ENCODE measurements around the gene SYNE4. TPM values are rescaled to one million over a fixed set of nuclear protein-coding genes. Genes with fewer than 3 reads are reported as not detected.

SYNE4 gene
- total and polyA plus RNA-seq, 9 of the 15 experiments (the other 6 are each of a cell fraction or from before 2014, with no cell fraction given) = 0.03 to 0.65 (median 0.29) TPM

DNA sequence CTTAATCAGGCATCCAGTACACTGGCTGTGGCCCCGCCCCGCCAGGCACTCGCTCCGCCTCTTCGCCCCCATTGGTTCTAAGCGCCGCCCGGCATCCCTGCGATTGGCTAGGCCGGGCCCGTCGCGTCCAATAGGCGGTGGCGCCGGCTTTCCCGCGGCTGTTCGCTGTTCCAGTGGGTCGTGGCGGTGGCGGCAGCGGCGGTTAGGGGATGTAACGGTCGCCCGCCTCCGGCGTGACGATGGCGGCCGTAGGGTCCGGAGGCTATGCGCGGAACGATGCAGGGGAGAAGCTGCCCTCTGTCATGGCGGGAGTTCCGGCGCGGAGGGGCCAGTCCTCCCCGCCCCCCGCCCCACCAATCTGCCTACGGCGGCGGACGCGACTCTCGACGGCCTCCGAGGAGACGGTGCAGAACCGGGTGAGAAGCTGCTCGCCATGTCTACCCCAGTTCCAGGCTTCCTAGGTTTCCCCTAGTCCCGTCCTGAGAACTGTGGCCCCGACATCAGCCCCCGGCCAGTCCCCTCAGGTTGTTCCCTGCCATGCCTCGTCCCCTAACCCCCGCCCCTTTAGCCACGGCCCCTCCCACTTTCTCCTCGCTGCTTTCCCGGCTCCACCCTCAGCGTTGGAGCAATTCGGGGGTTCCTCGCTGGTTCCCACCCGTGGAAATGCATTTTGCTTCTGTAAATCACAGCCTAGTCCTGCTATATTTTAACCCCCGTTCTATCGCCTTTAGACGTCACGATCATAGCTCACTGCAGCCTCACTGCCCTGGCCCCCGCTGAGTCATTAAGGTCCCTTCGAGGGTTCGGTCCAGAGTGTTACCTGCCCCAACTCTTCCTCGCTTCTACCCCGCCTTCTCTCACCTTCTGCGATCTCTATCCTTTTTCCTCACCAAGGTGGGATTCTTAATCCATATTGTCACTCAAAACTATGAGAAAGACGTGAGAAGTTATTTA lies 46.4 kb upstream of the SYNE4 start, which contains the start of gene WDR62 (continued):
- no peak for TF ChIP-seq RBM15 (IDR thresholded peaks at IDR 0.05; ENCODE audit: insufficient read depth, low read length)
- TF ChIP-seq, protein P1, sequence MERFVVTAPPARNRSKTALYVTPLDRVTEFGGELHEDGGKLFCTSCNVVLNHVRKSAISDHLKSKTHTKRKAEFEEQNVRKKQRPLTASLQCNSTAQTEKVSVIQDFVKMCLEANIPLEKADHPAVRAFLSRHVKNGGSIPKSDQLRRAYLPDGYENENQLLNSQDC (CRISPR knock-in tag; IDR thresholded peaks at IDR 0.05) = no peak; the same call in 1 of the 2 replicates
- TF ChIP-seq HDAC8 (tag; IDR thresholded peaks at IDR 0.05) = no peak
- TF ChIP-seq ZNF23 (CRISPR knock-in tag; IDR thresholded peaks at IDR 0.05) = no peak
- no peak for TF ChIP-seq RFX5 (IDR thresholded peaks at IDR 0.05; ENCODE audit: low read depth, low read length)
- no peak for TF ChIP-seq ZKSCAN8 (CRISPR knock-in tag; IDR thresholded peaks at IDR 0.05)
- TF ChIP-seq ILF3 (IDR thresholded peaks at IDR 0.05; ENCODE audit: borderline replicate concordance) = no peak
- no peak for TF ChIP-seq ZMIZ1 (IDR thresholded peaks at IDR 0.05; ENCODE audit: low read depth in 2 of 2, low read length in 2 of 2)
- TF ChIP-seq, protein P2, sequence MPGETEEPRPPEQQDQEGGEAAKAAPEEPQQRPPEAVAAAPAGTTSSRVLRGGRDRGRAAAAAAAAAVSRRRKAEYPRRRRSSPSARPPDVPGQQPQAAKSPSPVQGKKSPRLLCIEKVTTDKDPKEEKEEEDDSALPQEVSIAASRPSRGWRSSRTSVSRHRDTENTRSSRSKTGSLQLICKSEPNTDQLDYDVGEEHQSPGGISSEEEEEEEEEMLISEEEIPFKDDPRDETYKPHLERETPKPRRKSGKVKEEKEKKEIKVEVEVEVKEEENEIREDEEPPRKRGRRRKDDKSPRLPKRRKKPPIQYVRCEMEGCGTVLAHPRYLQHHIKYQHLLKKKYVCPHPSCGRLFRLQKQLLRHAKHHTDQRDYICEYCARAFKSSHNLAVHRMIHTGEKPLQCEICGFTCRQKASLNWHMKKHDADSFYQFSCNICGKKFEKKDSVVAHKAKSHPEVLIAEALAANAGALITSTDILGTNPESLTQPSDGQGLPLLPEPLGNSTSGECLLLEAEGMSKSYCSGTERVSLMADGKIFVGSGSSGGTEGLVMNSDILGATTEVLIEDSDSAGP (CRISPR knock-in tag; IDR thresholded peaks at IDR 0.05) = no peak
- TF ChIP-seq, protein P3, sequence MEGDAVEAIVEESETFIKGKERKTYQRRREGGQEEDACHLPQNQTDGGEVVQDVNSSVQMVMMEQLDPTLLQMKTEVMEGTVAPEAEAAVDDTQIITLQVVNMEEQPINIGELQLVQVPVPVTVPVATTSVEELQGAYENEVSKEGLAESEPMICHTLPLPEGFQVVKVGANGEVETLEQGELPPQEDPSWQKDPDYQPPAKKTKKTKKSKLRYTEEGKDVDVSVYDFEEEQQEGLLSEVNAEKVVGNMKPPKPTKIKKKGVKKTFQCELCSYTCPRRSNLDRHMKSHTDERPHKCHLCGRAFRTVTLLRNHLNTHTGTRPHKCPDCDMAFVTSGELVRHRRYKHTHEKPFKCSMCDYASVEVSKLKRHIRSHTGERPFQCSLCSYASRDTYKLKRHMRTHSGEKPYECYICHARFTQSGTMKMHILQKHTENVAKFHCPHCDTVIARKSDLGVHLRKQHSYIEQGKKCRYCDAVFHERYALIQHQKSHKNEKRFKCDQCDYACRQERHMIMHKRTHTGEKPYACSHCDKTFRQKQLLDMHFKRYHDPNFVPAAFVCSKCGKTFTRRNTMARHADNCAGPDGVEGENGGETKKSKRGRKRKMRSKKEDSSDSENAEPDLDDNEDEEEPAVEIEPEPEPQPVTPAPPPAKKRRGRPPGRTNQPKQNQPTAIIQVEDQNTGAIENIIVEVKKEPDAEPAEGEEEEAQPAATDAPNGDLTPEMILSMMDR (IDR thresholded peaks at IDR 0.05 in 2 of 3, conservative IDR thresholded peaks at IDR 0.05 in 1 of 3; ENCODE audit: insufficient read depth in 2 of 3, low read depth in 1 of 3, low read length in 3 of 3) = no peak
- TF ChIP-seq ZBTB7A (IDR thresholded peaks at IDR 0.05; ENCODE audit: borderline replicate concordance, control insufficient read depth, low read depth, low read length) = no peak; the same call in 1 of the 2 replicates
- TF ChIP-seq PHTF2 (CRISPR knock-in tag; IDR thresholded peaks at IDR 0.05) = no peak
- peak; percentile 85 for TF ChIP-seq SUPT5H (IDR thresholded peaks at IDR 0.05)
- no peak for TF ChIP-seq E2F5 (CRISPR knock-in tag; IDR thresholded peaks at IDR 0.05)
- no peak for TF ChIP-seq CEBPB (tag; IDR thresholded peaks at IDR 0.05)
- no peak for TF ChIP-seq PHB2 (IDR thresholded peaks at IDR 0.05; ENCODE audit: low read depth)
- no peak for TF ChIP-seq MECOM (CRISPR knock-in tag; IDR thresholded peaks at IDR 0.05)
- 0 out of 2 replicates have a peak, but pooled peaks have one; percentile 9 for TF ChIP-seq XRCC5 (IDR thresholded peaks at IDR 0.05; ENCODE audit: low read depth, low read length)
- TF ChIP-seq CREBBP (IDR thresholded peaks at IDR 0.05; ENCODE audit: low read depth, low read length) = no peak
- no peak for TF ChIP-seq SMARCE1 (IDR thresholded peaks at IDR 0.05)

Measured in K562 (cell line).